ENCODE data around the gene HNRNPA1L2.
"Not testable (repeated sequence)": the region's sequence is repeated elsewhere in the genome, so short reads cannot be mapped to it uniquely, and the experiment has no call there.

GRCh38 chr13:52610158-52610557 lies 32.1 kb upstream of the HNRNPA1L2 start:
- not testable (repeated sequence) for TF ChIP-seq EP300, CTCF, POLR2A, POLR2AphosphoS5 (IDR thresholded peaks at IDR 0.05)

All from stomach (tissue), 4 donors.